B cell (primary cell): ENCODE measurements around the gene RHOBTB3. TPM values are rescaled to one million over a fixed set of nuclear protein-coding genes. Genes with fewer than 3 reads are reported as not detected.

Source experiments
- ATAC-seq: fragments of 200-7000 bp; cut with Tn5 transposase; one replicate; pipeline ENCODE4 v1.10.0; 2021; ENCODE audit warnings: low read depth, mild to moderate bottlenecking, moderate number of reproducible peaks, moderate library complexity
- CTCF ChIA-PET: fragments of 350-600 bp; sonication (Branson Sonifier 250); formaldehyde crosslinking; loops from one replicate; lab custom pipeline; 2021; ENCODE audit warnings: antibody characterized with exemption, inconsistent platforms; lab: Charles Lee
- POLR2A ChIA-PET: fragments of 350-600 bp; sonication (Branson Sonifier 250); formaldehyde crosslinking; loops from one replicate; lab custom pipeline; 2021; ENCODE audit warnings: antibody characterized with exemption; lab: Charles Lee
- DNase-seq: peaks from one replicate; pipeline ENCODE4 v3.0.0; 2013
- H2AFZ ChIP-seq: 2 replicates; pipeline ENCODE4 v1.6.1; 2012; ENCODE audit warnings: mild to moderate bottlenecking, low read depth, low read length; ENCODE audit not compliant: insufficient read depth, poor library complexity, severe bottlenecking
- H3K27ac ChIP-seq, 2 donors: 1 replicate in 1 of 2; 2 replicates in 1 of 2; pipeline ENCODE4 v1.5.1; 2012 to 2013; ENCODE audit warnings: low read length in 2 of 2, mild to moderate bottlenecking in 2 of 2, moderate library complexity in 1 of 2
- H3K27me3 ChIP-seq, 4 experiments: fragments of 200-600 bp in 1 of 4; sonication (generic) in 1 of 4; replicated peaks in 1 of 4; 1 replicate in 2 of 4; 2 replicates in 2 of 4; pipeline versions ENCODE4 v1.6.1 to v1.7.0; 2013 to 2016; ENCODE audit warnings: low read length in 3 of 4, mild to moderate bottlenecking in 2 of 4, mixed read lengths in 1 of 4, moderate library complexity in 1 of 4; ENCODE audit not compliant: insufficient read depth in 4 of 4, control insufficient read depth in 3 of 4; ENCODE audit errors: control extremely low read depth in 1 of 4
- H3K36me3 ChIP-seq, 2 experiments: replicated peaks in 1 of 2; 1 replicate in 1 of 2; 2 replicates in 1 of 2; pipeline versions ENCODE4 v1.6.1 to v1.7.1; 2013; ENCODE audit warnings: low read length in 1 of 2; ENCODE audit not compliant: insufficient read depth in 2 of 2, control insufficient read depth in 1 of 2; ENCODE audit errors: control extremely low read depth in 1 of 2, extremely low read depth in 1 of 2
- H3K4me1 ChIP-seq, 2 donors: fragments of 200-600 bp in 1 of 2; sonication (generic) in 1 of 2; 1 replicate in 1 of 2; 2 replicates in 1 of 2; pipeline versions ENCODE4 v1.5.1 to v1.6.1; 2013 to 2017; ENCODE audit warnings: low read length in 2 of 2; ENCODE audit not compliant: control insufficient read depth in 2 of 2, insufficient read depth in 2 of 2
- H3K4me2 ChIP-seq: replicated peaks from 2 replicates; pipeline ENCODE3; 2012; ENCODE audit warnings: mild to moderate bottlenecking, low read depth, low read length; ENCODE audit not compliant: poor library complexity, severe bottlenecking
- H3K4me3 ChIP-seq, 5 experiments: fragments of 200-600 bp in 1 of 5; sonication (generic) in 1 of 5; 1 replicate in 3 of 5; 2 replicates in 2 of 5; pipeline versions ENCODE4 v1.5.1 to v1.7.0; 2011 to 2016; ENCODE audit warnings: low read length in 4 of 5, mild to moderate bottlenecking in 4 of 5, low read depth in 2 of 5, control low read depth in 1 of 5, moderate library complexity in 1 of 5; ENCODE audit not compliant: insufficient read depth in 1 of 5; ENCODE audit errors: control extremely low read depth in 1 of 5, extremely low read depth in 1 of 5
- H3K79me2 ChIP-seq: fragments of 200-600 bp; sonication (generic); one replicate; pipeline ENCODE4 v1.6.0; 2016; ENCODE audit warnings: low read length; ENCODE audit not compliant: control insufficient read depth, insufficient read depth
- H3K9ac ChIP-seq: fragments of 200-600 bp; sonication (generic); 2 replicates; pipeline ENCODE4 v1.6.1; 2017; ENCODE audit warnings: mild to moderate bottlenecking, low read length, moderate library complexity
- H3K9me3 ChIP-seq, 3 donors: one replicate each; pipeline versions ENCODE4 v1.6.1 to v1.7.1; 2013; ENCODE audit warnings: low read length in 2 of 3; ENCODE audit not compliant: control insufficient read depth in 2 of 3, insufficient read depth in 1 of 3; ENCODE audit errors: control extremely low read depth in 1 of 3
- H4K20me1 ChIP-seq: 2 replicates; pipeline ENCODE4 v1.6.0; 2012; ENCODE audit warnings: mild to moderate bottlenecking, low read length; ENCODE audit not compliant: insufficient read depth, control insufficient read depth, poor library complexity, severe bottlenecking
- H3K27ac Mint-ChIP-seq: one replicate; pipeline ENCODE4 v1.8.0; 2021; ENCODE audit warnings: mixed read lengths
- H3K27me3 Mint-ChIP-seq: one replicate; pipeline ENCODE4 v1.8.0; 2021; ENCODE audit warnings: mixed read lengths
- H3K4me1 Mint-ChIP-seq: one replicate; pipeline ENCODE4 v1.8.0; 2021; ENCODE audit warnings: mixed read lengths
- H3K4me3 Mint-ChIP-seq: one replicate; pipeline ENCODE4 v1.8.0; 2021; ENCODE audit warnings: mixed read lengths
- H3K9me3 Mint-ChIP-seq: one replicate; pipeline ENCODE4 v1.8.0; 2022; ENCODE audit warnings: mixed read lengths; ENCODE audit not compliant: insufficient read depth
- CTCF ChIP-seq: fragments of 200-600 bp; IDR thresholded peaks from one replicate; pipeline ENCODE4 v1.8.0; 2022; ENCODE audit warnings: antibody characterized with exemption, mild to moderate bottlenecking
- EZH2 ChIP-seq: IDR thresholded peaks from 2 replicates; pipeline ENCODE4 v1.6.1; 2012; ENCODE audit warnings: borderline replicate concordance, low read depth, mild to moderate bottlenecking, moderate library complexity, low read length; ENCODE audit not compliant: insufficient read depth, poor library complexity, severe bottlenecking
- WGBS: methylation state at CpG from one replicate; pipeline ENCODE4 v1.1.5; 2013; ENCODE audit warnings: missing lambda C conversion rate; ENCODE audit not compliant: insufficient coverage; 5-methylcytosine and 5-hydroxymethylcytosine counted together
- intact Hi-C: fragments of 100-400 bp; cut with micrococcal nuclease; formaldehyde crosslinking; loops from one replicate; pipeline ENCODE4 v1.10.0; 2022
- polyA plus RNA-seq: library from polyadenylated mRNA; depleted of rRNA; stranded (reverse); fragments of >200 nt; gene quantifications from 2 replicates; pipeline ENCODE4 v1.2.3, GENCODE V29; 2012
- total RNA-seq, 2 donors: library from RNA; stranded (reverse); fragments of 120-200 nt in 1 of 2; gene quantifications; 1 replicate in 1 of 2; 2 replicates in 1 of 2; pipeline versions ENCODE4 v1.2.3 to v1.2.4, GENCODE V29; 2013 to 2022

The RHOBTB3 gene
- total and polyA plus RNA-seq, 2 donors (not counting 1 experiment from before 2014, with no cell fraction given): 1.7 to 5.0 TPM

DNA sequence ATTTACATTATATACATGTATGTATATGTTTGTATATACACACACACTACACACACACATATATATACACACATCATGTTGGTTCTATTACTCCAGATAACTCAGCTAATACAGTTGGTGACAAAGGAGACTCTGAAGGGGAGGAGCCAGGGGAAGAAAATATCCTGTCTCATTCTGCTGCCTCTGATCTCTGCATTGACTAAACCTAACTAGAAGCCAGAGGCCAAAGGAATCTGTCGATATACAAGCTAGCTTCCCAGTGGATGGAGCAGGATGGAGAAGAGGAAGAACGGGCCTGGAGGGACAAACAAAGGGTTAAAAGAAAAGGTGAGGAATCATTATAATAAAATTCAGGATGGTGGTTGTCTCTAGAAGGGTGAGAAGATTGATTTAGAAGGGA lies 13.7 kb upstream of the RHOBTB3 start:
- no peak overlapping the region for H3K9ac ChIP-seq
- no peak overlapping the region for H2AFZ ChIP-seq
- H3K4me2 ChIP-seq: no peak overlapping the region
- intact Hi-C loops: no loop called here
- no peaks in the 10 kb centered on the region for H4K20me1 ChIP-seq
- Mint-ChIP-seq H3K27me3 (no peaks in the 10 kb centered on the region), H3K9me3 (no peaks in the 10 kb centered on the region), H3K4me3 (no peak overlapping the region), H3K4me1 (no peaks in the 10 kb centered on the region), H3K27ac (no peak overlapping the region)
- H3K79me2 ChIP-seq: no peaks in the 10 kb centered on the region
- WGBS: 80% methylated on average over 2 of the region's 2 CpGs
- peaks cover 5 to 13% of the 10 kb centered on the region in 2 donors for H3K4me1 ChIP-seq
- ATAC-seq (no peak), DNase-seq (no peak)
- no peak overlapping the region for H3K4me3 ChIP-seq
- H3K27me3 ChIP-seq: no peaks in the 10 kb centered on the region
- H3K9me3 ChIP-seq: no peaks in the 10 kb centered on the region
- TF ChIP-seq CTCF: no peak
- H3K36me3 ChIP-seq: no peaks in the 10 kb centered on the region
- POLR2A ChIA-PET: interaction anchor here (1.0 kb wide), 1 partner anchor 70 kb away, joined by 3 read pairs; no protein-coding TSS in a partner anchor
- H3K27ac ChIP-seq: no peak overlapping the region
- CTCF ChIA-PET: interaction anchor here (1.1 to 1.4 kb wide), 2 partner anchors 16 to 64 kb away, joined by 3 to 4 read pairs; no protein-coding TSS in a partner anchor

DNA sequence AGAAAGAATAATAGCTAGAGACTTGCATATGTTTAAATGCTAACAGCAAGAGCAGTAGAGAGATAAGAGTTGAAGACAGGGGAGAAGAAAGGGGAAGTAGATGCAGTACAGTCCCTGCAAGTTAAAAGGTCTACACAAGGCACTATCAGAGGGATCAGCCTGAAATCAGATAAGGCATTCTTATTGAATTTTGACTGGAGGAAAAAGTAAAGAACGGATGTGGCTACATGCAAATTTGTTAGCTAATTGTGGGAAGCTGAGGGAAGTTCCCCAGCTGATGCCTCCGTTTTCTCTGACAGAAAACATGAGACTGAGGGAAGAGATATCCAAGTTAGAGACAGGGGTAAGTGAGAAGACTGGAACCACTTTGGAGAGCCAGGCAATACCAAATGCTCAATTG lies 12.9 kb upstream of the RHOBTB3 start:
- no peaks in the 10 kb centered on the region for H3K9me3 Mint-ChIP-seq
- H3K4me1 Mint-ChIP-seq: no peaks in the 10 kb centered on the region
- POLR2A ChIA-PET: interaction anchor here (1.0 kb wide), 1 partner anchor 71 kb away, joined by 3 read pairs; no protein-coding TSS in a partner anchor
- ATAC-seq: peak; percentile 58
- CTCF ChIA-PET: interaction anchor here (1.1 to 1.4 kb wide), 2 partner anchors 17 to 63 kb away, joined by 3 to 4 read pairs; no protein-coding TSS in a partner anchor
- TF ChIP-seq CTCF (no peak), EZH2 (no peak)
- Histone ChIP-seq H3K27me3 (no peaks in the 10 kb centered on the region), H3K4me1 (peaks cover 5 to 13% of the 10 kb centered on the region in 2 donors), H2AFZ (no peak overlapping the region), H3K4me3 (no peak overlapping the region), H3K27ac (no peak overlapping the region), H3K79me2 (no peaks in the 10 kb centered on the region), H3K9ac (no peak overlapping the region), H4K20me1 (no peaks in the 10 kb centered on the region), H3K36me3 (no peaks in the 10 kb centered on the region), H3K9me3 (no peaks in the 10 kb centered on the region), H3K4me2 (no peak overlapping the region)
- WGBS: 4% methylated on average over 2 of the region's 2 CpGs
- H3K27ac Mint-ChIP-seq: no peak overlapping the region
- H3K4me3 Mint-ChIP-seq: no peak overlapping the region
- intact Hi-C loops: no loop called here
- H3K27me3 Mint-ChIP-seq: no peaks in the 10 kb centered on the region
- peak; percentile 48 for DNase-seq
